Measurements from ENCODE around the gene FFAR1. TPM values are rescaled to one million over a fixed set of nuclear protein-coding genes. Genes with fewer than 3 reads are reported as not detected.

FFAR1 gene
- total RNA-seq, 1 experiment from 2014 or later = not detected

- H3K27ac Mint-ChIP-seq (ENCODE audit: unreplicated experiment) = peak overlapping the region; percentile 38
- H3K4me3 Mint-ChIP-seq (ENCODE audit: unreplicated experiment) = no peak overlapping the region
- Histone ChIP-seq H3K4me1 (peaks cover 41% of the 10 kb centered on the region), H3K9me3 (no peaks in the 10 kb centered on the region), H3K4me3 (ENCODE audit: low read depth, low read length) (no peak overlapping the region), H3K36me3 (ENCODE audit: control insufficient read depth, insufficient read depth, low read length) (no peaks in the 10 kb centered on the region), H3K27me3 (replicated peaks; ENCODE audit: control insufficient read depth, insufficient read depth, low read length) (no peaks in the 10 kb centered on the region)
- peaks cover 18% of the 10 kb centered on the region for H3K4me1 Mint-ChIP-seq (ENCODE audit: low read depth, unreplicated experiment)
- POLR2A ChIA-PET = no interaction called here
- no peaks in the 10 kb centered on the region for H3K27me3 Mint-ChIP-seq (ENCODE audit: insufficient read depth, unreplicated experiment)
- TF ChIP-seq, protein P1, sequence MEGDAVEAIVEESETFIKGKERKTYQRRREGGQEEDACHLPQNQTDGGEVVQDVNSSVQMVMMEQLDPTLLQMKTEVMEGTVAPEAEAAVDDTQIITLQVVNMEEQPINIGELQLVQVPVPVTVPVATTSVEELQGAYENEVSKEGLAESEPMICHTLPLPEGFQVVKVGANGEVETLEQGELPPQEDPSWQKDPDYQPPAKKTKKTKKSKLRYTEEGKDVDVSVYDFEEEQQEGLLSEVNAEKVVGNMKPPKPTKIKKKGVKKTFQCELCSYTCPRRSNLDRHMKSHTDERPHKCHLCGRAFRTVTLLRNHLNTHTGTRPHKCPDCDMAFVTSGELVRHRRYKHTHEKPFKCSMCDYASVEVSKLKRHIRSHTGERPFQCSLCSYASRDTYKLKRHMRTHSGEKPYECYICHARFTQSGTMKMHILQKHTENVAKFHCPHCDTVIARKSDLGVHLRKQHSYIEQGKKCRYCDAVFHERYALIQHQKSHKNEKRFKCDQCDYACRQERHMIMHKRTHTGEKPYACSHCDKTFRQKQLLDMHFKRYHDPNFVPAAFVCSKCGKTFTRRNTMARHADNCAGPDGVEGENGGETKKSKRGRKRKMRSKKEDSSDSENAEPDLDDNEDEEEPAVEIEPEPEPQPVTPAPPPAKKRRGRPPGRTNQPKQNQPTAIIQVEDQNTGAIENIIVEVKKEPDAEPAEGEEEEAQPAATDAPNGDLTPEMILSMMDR (IDR thresholded peaks at IDR 0.05; ENCODE audit: insufficient read depth in 1 of 2, low read depth in 1 of 2, low read length in 1 of 2, severe bottlenecking in 1 of 2, unreplicated experiment in 1 of 2) = no peak
- H3K36me3 Mint-ChIP-seq (ENCODE audit: insufficient read depth, unreplicated experiment) = no peaks in the 10 kb centered on the region
- CTCF ChIA-PET = interaction anchor here (1.0 kb wide), 1 partner anchor 18 kb away, joined by 3 read pairs; no protein-coding TSS in a partner anchor
- no peaks in the 10 kb centered on the region for H3K9me3 Mint-ChIP-seq (ENCODE audit: unreplicated experiment)
- DNase-seq = no peak
- BruUV-seq (replicated peaks) = no TSS peak
- intact Hi-C loops (cut with micrococcal nuclease; ENCODE audit: unreplicated experiment) = no loop called here
These were observed 38.8 kb upstream of the FFAR1 start for GRCh38 chr19:35308910-35309309.

DNA sequence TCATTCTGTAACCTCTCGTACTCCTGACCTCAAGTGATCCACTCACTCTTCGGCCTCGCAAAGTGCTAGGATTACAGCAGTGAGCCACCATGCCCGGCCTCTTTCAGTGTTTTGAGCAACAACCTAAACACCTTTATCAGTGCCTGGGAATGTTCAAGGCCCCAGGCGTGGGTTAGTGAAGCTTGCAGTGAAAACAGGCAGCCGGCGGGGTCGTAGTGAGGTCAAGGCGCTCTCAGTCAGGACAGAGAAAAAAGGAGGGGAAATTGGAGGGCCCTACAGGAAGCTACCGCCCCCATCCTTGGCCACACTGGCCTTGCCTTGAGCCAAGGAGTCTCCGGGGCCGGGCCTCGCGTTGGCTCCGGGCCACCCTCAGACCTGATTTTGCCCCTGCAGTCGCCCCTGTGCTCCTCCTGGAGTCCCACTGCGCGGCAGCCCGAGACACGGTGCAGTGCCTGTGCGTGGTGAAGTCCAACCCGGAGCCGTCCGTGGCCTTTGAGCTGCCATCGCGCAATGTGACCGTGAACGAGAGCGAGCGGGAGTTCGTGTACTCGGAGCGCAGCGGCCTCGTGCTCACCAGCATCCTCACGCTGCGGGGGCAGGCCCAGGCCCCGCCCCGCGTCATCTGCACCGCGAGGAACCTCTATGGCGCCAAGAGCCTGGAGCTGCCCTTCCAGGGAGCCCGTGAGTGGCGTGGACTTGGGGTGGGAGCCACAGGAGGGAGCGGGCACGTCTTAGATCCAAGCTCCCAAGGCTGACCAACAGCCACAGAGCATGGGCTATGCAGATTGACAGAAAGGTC, 38.0 kb upstream of the FFAR1 start:
- peak overlapping the region; percentile 38 for H3K27ac Mint-ChIP-seq (ENCODE audit: unreplicated experiment)
- H3K4me1 ChIP-seq = peaks cover 41% of the 10 kb centered on the region
- intact Hi-C loops (cut with micrococcal nuclease; ENCODE audit: unreplicated experiment) = no loop called here
- BruUV-seq (replicated peaks) = no TSS peak
- CTCF ChIA-PET = interaction anchor here (1.0 kb wide), 1 partner anchor 18 kb away, joined by 3 read pairs; no protein-coding TSS in a partner anchor
- peak overlapping the region; percentile 7 for H3K4me3 Mint-ChIP-seq (ENCODE audit: unreplicated experiment)
- no peaks in the 10 kb centered on the region for H3K9me3 ChIP-seq
- H3K36me3 ChIP-seq (ENCODE audit: control insufficient read depth, insufficient read depth, low read length) = no peaks in the 10 kb centered on the region
- POLR2A ChIA-PET = no interaction called here
- DNase-seq = peak; percentile 81 to 84
- H3K4me3 ChIP-seq (ENCODE audit: low read depth, low read length) = no peak overlapping the region
- TF ChIP-seq, protein P1 (IDR thresholded peaks at IDR 0.05; ENCODE audit: insufficient read depth in 1 of 2, low read depth in 1 of 2, low read length in 1 of 2, severe bottlenecking in 1 of 2, unreplicated experiment in 1 of 2) = no peak
- no peaks in the 10 kb centered on the region for H3K27me3 ChIP-seq (replicated peaks; ENCODE audit: control insufficient read depth, insufficient read depth, low read length)
- H3K36me3 Mint-ChIP-seq (ENCODE audit: insufficient read depth, unreplicated experiment) = no peaks in the 10 kb centered on the region
- peaks cover 18% of the 10 kb centered on the region for H3K4me1 Mint-ChIP-seq (ENCODE audit: low read depth, unreplicated experiment)
- H3K27me3 Mint-ChIP-seq (ENCODE audit: insufficient read depth, unreplicated experiment) = no peaks in the 10 kb centered on the region
- H3K9me3 Mint-ChIP-seq (ENCODE audit: unreplicated experiment) = no peaks in the 10 kb centered on the region

GRCh38 chr19:35310331-35310730, 37.4 kb upstream of the FFAR1 start:
- ChIA-PET POLR2A (no interaction called here), CTCF (no interaction called here)
- Mint-ChIP-seq H3K27me3 (ENCODE audit: insufficient read depth, unreplicated experiment) (no peaks in the 10 kb centered on the region), H3K27ac (ENCODE audit: unreplicated experiment) (no peak overlapping the region), H3K36me3 (ENCODE audit: insufficient read depth, unreplicated experiment) (no peaks in the 10 kb centered on the region), H3K9me3 (ENCODE audit: unreplicated experiment) (no peaks in the 10 kb centered on the region), H3K4me3 (ENCODE audit: unreplicated experiment) (no peak overlapping the region), H3K4me1 (ENCODE audit: low read depth, unreplicated experiment) (peaks cover 18% of the 10 kb centered on the region)
- no peaks in the 10 kb centered on the region for H3K36me3 ChIP-seq (ENCODE audit: control insufficient read depth, insufficient read depth, low read length)
- H3K27me3 ChIP-seq (replicated peaks; ENCODE audit: control insufficient read depth, insufficient read depth, low read length) = no peaks in the 10 kb centered on the region
- TF ChIP-seq, protein P1 (IDR thresholded peaks at IDR 0.05; ENCODE audit: insufficient read depth in 1 of 2, low read depth in 1 of 2, low read length in 1 of 2, severe bottlenecking in 1 of 2, unreplicated experiment in 1 of 2) = no peak
- no peak for DNase-seq
- intact Hi-C loops (cut with micrococcal nuclease; ENCODE audit: unreplicated experiment) = no loop called here
- H3K4me3 ChIP-seq (ENCODE audit: low read depth, low read length) = no peak overlapping the region
- BruUV-seq (replicated peaks) = no TSS peak
- peaks cover 41% of the 10 kb centered on the region for H3K4me1 ChIP-seq
- H3K9me3 ChIP-seq = no peaks in the 10 kb centered on the region

Measured in Caco-2 (cell line).